Suprapubic skin (tissue), 4 donors: ENCODE data around the gene ARMH3. TPM values are rescaled to one million over a fixed set of nuclear protein-coding genes. Genes with fewer than 3 reads are reported as not detected.

Source experiments
- DNase-seq, 2 donors: peaks; one replicate each; pipeline ENCODE4 v3.0.0-alpha.2; 2019; ENCODE audit warnings: low spot score in 2 of 2
- H3K27ac ChIP-seq: fragments of 200-600 bp; sonication (generic); one replicate; pipeline ENCODE4 v1.5.1; 2019
- H3K27me3 ChIP-seq: fragments of 200-600 bp; sonication (generic); one replicate; pipeline ENCODE4 v1.5.1; 2019
- H3K36me3 ChIP-seq: fragments of 200-600 bp; sonication (generic); one replicate; pipeline ENCODE4 v1.5.1; 2019
- H3K4me1 ChIP-seq: fragments of 200-600 bp; sonication (generic); one replicate; pipeline ENCODE4 v1.5.1; 2019
- H3K4me3 ChIP-seq: fragments of 200-600 bp; sonication (generic); one replicate; pipeline ENCODE4 v1.5.1; 2019; ENCODE audit warnings: mild to moderate bottlenecking
- H3K9me3 ChIP-seq: fragments of 200-600 bp; sonication (generic); one replicate; pipeline ENCODE4 v1.5.1; 2019
- EP300 ChIP-seq: sonication (generic); formaldehyde crosslinking; IDR thresholded peaks from one replicate; pipeline ENCODE4 v1.6.1; 2017; ENCODE audit warnings: antibody characterized with exemption
- POLR2A ChIP-seq, 2 donors: fragments of 450-650 bp; IDR thresholded peaks; one replicate each; pipeline ENCODE4 v1.6.1; 2017; ENCODE audit warnings: antibody characterized with exemption in 2 of 2, mild to moderate bottlenecking in 2 of 2, moderate library complexity in 2 of 2
- POLR2AphosphoS5 ChIP-seq, 3 donors: sonication (generic); formaldehyde crosslinking; IDR thresholded peaks; one replicate each; pipeline ENCODE4 v1.6.1; 2017; ENCODE audit warnings: antibody characterized with exemption in 3 of 3
- WGBS: methylation state at CpG from one replicate; pipeline ENCODE4 v1.1.5; 2018; 5-methylcytosine and 5-hydroxymethylcytosine counted together
- total RNA-seq, 4 donors: library from RNA; depleted of rRNA; stranded (reverse); fragments of >200 nt; gene quantifications; one replicate each; pipeline ENCODE4 v1.1.0, GENCODE V29; 2016
- TF ChIP-seq, protein P1 (sequence below), 2 donors: fragments of 200-600 bp in 1 of 2; fragments of 450-650 bp in 1 of 2; sonication (generic) in 1 of 2; IDR thresholded peaks; one replicate each; pipeline ENCODE4 v1.5.1; 2016 to 2019; ENCODE audit warnings: antibody characterized with exemption in 2 of 2, mild to moderate bottlenecking in 1 of 2, moderate library complexity in 1 of 2

ARMH3 gene
- total RNA-seq, 4 donors from 2014 or later, result 12.1 to 25.7 (median 20.4) TPM

DNA sequence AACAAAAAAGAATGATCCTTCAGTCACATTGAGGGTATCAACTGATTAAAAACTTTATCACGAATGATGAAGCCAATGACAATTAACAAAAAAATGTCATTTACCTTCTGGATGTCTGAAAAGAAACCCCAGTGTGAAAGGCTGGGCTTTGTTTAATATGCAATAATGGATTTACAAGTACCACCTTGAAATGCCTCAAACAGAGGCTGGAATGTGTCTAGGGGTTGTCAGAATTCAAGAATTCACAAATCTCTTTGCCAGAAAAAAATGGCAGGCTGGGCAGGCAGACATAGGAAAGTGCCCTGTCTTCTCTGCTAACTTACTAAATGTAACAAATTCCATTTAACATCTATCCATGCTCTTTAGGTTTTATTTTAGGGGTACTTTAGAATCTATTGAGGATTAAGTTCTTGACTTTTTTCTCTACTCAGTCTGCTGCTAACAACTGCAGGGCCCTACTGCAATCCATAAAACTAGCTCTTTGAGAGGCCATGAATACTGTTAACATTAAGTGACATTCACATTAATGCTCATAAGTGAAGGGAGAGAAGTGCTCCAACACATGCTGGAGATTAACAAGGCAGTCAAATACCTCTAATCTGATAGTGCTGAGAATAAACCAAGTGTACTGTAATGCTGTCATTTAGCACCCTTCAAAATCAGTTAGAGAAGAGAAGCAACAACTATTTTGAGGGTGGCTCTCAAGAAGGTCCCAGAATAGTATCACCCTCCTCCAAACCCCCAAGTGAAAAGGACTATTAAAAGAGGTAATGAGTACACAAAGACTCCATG, 169.3 kb downstream of the ARMH3 start:
- WGBS, result 82% methylated on average over 1 of the region's 1 CpG
- no peak overlapping the region for H3K4me3 ChIP-seq
- no peak for DNase-seq
- H3K4me1 ChIP-seq, result no peaks in the 10 kb centered on the region
- TF ChIP-seq, protein P1, sequence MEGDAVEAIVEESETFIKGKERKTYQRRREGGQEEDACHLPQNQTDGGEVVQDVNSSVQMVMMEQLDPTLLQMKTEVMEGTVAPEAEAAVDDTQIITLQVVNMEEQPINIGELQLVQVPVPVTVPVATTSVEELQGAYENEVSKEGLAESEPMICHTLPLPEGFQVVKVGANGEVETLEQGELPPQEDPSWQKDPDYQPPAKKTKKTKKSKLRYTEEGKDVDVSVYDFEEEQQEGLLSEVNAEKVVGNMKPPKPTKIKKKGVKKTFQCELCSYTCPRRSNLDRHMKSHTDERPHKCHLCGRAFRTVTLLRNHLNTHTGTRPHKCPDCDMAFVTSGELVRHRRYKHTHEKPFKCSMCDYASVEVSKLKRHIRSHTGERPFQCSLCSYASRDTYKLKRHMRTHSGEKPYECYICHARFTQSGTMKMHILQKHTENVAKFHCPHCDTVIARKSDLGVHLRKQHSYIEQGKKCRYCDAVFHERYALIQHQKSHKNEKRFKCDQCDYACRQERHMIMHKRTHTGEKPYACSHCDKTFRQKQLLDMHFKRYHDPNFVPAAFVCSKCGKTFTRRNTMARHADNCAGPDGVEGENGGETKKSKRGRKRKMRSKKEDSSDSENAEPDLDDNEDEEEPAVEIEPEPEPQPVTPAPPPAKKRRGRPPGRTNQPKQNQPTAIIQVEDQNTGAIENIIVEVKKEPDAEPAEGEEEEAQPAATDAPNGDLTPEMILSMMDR (IDR thresholded peaks at IDR 0.05), result no peak
- no peak for TF ChIP-seq POLR2AphosphoS5 (IDR thresholded peaks at IDR 0.05)
- TF ChIP-seq POLR2A (IDR thresholded peaks at IDR 0.05), result no peak
- TF ChIP-seq EP300, result no peak
- H3K27me3 ChIP-seq, result no peaks in the 10 kb centered on the region
- no peaks in the 10 kb centered on the region for H3K9me3 ChIP-seq
- H3K36me3 ChIP-seq, result peaks cover 10% of the 10 kb centered on the region
- no peak overlapping the region for H3K27ac ChIP-seq

DNA sequence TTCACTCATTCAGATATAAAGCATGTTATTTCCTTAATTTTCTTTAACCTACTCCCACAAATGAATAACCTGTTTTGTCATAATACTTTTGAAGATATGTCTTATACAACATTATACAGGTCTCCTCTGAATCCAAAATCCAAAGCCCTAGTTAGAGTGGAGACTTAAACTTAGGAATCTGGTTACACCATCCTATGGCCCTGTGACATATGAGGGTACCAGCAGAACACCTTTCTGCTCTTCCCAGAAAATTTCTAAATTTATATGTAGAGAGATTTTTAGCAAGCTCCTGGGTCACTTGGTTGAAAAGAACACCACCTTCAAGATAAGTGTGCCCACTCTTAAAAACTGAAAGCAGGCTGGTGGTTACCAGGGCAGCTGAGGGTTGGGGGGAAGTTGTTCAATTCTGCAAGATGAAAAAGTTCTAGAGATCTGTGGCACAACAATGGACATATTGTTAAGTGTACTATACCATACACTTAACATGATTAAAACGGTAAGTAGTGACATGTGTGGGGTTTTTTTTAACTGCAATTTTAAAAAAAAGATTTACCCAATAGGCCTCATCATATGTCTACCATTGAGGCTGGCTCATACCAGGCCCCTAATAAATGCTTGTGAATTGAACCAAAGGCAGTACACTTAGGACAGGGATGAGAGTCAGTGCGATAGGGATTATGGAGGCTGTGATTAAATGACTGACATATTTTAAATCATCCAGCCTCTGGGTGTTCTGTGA, 174.8 kb downstream of the ARMH3 start:
- no peak for DNase-seq
- Histone ChIP-seq H3K4me3 (no peak overlapping the region), H3K27ac (no peak overlapping the region), H3K9me3 (no peaks in the 10 kb centered on the region), H3K36me3 (peaks cover 14% of the 10 kb centered on the region), H3K27me3 (no peaks in the 10 kb centered on the region), H3K4me1 (no peaks in the 10 kb centered on the region)
- TF ChIP-seq, protein P1 (IDR thresholded peaks at IDR 0.05), result no peak
- TF ChIP-seq POLR2A (IDR thresholded peaks at IDR 0.05) (no peak), EP300 (no peak), POLR2AphosphoS5 (IDR thresholded peaks at IDR 0.05) (no peak)
- WGBS, result 80% methylated on average over 2 of the region's 2 CpGs

DNA sequence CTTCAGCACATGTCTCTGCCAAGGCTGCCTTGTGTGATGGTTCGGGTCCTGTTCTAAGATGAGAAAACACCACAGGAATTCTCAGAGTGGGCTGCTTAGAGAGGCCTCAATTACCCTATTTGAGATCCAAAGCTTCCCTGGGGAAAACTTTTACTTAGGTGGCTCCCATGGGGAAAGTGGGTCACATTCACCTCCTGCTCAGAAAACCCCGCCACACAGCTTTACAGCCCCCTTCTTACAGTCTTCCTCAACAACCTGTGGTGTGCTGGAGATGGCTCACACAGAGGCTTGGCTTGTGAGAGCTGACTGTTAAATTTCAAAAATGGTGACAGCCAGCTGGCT, 175.8 kb downstream of the ARMH3 start:
- H3K36me3 ChIP-seq, result peaks cover 13% of the 10 kb centered on the region
- H3K27me3 ChIP-seq, result no peaks in the 10 kb centered on the region
- no peaks in the 10 kb centered on the region for H3K4me1 ChIP-seq
- TF ChIP-seq POLR2A (IDR thresholded peaks at IDR 0.05) (no peak), EP300 (no peak), POLR2AphosphoS5 (IDR thresholded peaks at IDR 0.05) (no peak)
- TF ChIP-seq, protein P1 (IDR thresholded peaks at IDR 0.05), result no peak
- WGBS, result 83% methylated on average over 2 of the region's 2 CpGs
- H3K27ac ChIP-seq, result no peak overlapping the region
- no peaks in the 10 kb centered on the region for H3K9me3 ChIP-seq
- H3K4me3 ChIP-seq, result no peak overlapping the region
- no peak for DNase-seq

DNA sequence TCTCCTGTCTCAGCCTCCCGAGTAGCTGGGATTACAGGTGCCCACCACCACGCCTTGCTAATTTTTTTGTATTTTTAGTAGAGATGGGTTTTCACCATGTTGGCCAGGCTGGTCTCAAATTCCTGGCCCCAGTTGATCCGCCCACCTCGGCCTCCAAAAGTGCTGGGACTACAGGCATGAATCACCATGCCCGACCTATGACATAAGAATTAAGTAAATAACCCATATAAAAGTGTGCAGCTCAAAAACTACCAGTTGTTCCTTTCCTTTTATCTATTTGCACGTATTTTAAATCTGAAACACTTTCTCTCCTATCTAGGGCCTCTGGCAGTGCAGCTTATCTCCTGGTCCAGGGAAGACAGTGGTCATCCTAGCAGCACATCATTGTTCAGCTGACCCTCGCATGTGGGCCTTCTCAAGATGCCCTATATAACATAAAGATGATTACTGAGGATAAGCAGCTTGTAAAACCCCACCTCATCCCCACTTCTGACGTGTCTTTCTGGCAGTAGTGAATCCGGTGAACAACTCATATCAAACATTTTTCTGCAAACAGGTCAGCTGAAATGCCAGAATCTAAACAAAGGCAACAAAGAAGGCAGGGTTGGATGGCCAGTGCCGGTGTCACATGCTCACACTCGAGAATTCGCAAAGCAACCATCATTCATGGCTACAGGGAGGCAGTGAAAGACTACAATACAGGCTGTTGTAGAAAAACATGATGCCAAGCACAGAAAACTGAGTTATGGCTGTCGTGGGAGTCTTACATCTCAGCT, 176.3 kb downstream of the ARMH3 start:
- 90% methylated on average over 13 of the region's 13 CpGs for WGBS
- Histone ChIP-seq H3K27me3 (no peaks in the 10 kb centered on the region), H3K4me1 (no peaks in the 10 kb centered on the region), H3K36me3 (peaks cover 13% of the 10 kb centered on the region), H3K27ac (no peak overlapping the region), H3K4me3 (no peak overlapping the region), H3K9me3 (no peaks in the 10 kb centered on the region)
- DNase-seq, result no peak
- TF ChIP-seq POLR2AphosphoS5 (IDR thresholded peaks at IDR 0.05) (no peak), EP300 (no peak), POLR2A (IDR thresholded peaks at IDR 0.05) (no peak)
- TF ChIP-seq, protein P1 (IDR thresholded peaks at IDR 0.05), result no peak

DNA sequence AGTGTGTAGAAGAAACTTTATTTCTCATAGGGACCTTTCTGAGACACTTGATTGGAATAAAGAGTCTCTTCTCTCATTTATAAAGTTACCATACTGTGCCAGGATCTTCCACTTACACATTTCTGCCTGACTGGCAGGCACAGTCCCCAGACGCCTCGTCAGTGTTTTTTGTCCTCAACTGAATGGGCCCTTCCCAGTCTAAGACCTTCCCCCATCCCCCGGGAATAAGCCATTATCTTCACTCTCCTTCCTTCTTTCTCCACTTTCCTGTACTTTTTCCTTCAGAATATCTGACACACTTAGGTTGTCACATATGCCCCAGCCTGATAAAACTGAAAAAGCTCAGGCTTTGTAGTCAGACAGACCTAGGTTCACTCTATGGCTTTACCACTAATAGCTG, 177.1 kb downstream of the ARMH3 start:
- H3K4me1 ChIP-seq, result no peaks in the 10 kb centered on the region
- no peaks in the 10 kb centered on the region for H3K27me3 ChIP-seq
- H3K36me3 ChIP-seq, result peaks cover 13% of the 10 kb centered on the region
- no peaks in the 10 kb centered on the region for H3K9me3 ChIP-seq
- no peak for TF ChIP-seq POLR2A (IDR thresholded peaks at IDR 0.05)
- no peak for TF ChIP-seq EP300
- TF ChIP-seq, protein P1 (IDR thresholded peaks at IDR 0.05), result no peak
- TF ChIP-seq POLR2AphosphoS5 (IDR thresholded peaks at IDR 0.05), result no peak
- H3K4me3 ChIP-seq, result no peak overlapping the region
- H3K27ac ChIP-seq, result no peak overlapping the region
- 90% methylated on average over 3 of the region's 3 CpGs for WGBS
- DNase-seq, result no peak
